DOHH2 (cell line): ENCODE measurements around the gene TAL2.

Experiments
- CTCF ChIP-seq: fragments of 200-600 bp; sonication (generic); IDR thresholded peaks from one replicate; pipeline ENCODE4 v1.5.1; 2014; ENCODE audit warnings: antibody characterized with exemption, mild to moderate bottlenecking, low read depth, low read length; ENCODE audit not compliant: poor library complexity, severe bottlenecking
- EZH2phosphoT487 ChIP-seq: fragments of 200-600 bp; sonication (generic); IDR thresholded peaks from 2 replicates; pipeline ENCODE4 v1.6.1; 2017; ENCODE audit warnings: borderline replicate concordance, mild to moderate bottlenecking, antibody characterized with exemption, low read length, moderate library complexity, mixed read lengths

- TF ChIP-seq CTCF (no peak), EZH2phosphoT487 (no peak)
Observed at GRCh38 chr9:105643795-105644194, 18.5 kb upstream of the TAL2 start.
